HCT116 (cell line): ENCODE data around the gene ADGRL3.

Experiments
- CBX3 ChIP-seq: IDR thresholded peaks from 2 replicates; pipeline ENCODE4 v1.6.1; 2012; ENCODE audit warnings: low read depth
- CEBPB ChIP-seq: IDR thresholded peaks from 2 replicates; pipeline ENCODE4 v1.6.1; 2012; ENCODE audit warnings: low read depth
- EZH2 ChIP-seq: fragments of 200-600 bp; sonication (generic); IDR thresholded peaks from 2 replicates; pipeline ENCODE4 v1.6.1; 2017; ENCODE audit warnings: antibody characterized with exemption, mixed run types
- EZH2phosphoT487 ChIP-seq: fragments of 200-600 bp; IDR thresholded peaks from 2 replicates; pipeline ENCODE4 v1.6.1; 2018; ENCODE audit warnings: antibody characterized with exemption, borderline replicate concordance
- JUND ChIP-seq: IDR thresholded peaks from 2 replicates; pipeline ENCODE4 v1.6.1; 2012
- POLR2A ChIP-seq: IDR thresholded peaks from 2 replicates; pipeline ENCODE4 v1.7.0; 2011; ENCODE audit warnings: borderline replicate concordance; ENCODE audit not compliant: insufficient read depth, insufficient read length; ENCODE audit errors: extremely low read depth
- POLR2AphosphoS5 ChIP-seq: IDR thresholded peaks from 2 replicates; pipeline ENCODE4 v1.6.1; 2011; ENCODE audit warnings: mild to moderate bottlenecking, low read depth, low read length, moderate library complexity
- RAD21 ChIP-seq: IDR thresholded peaks from 2 replicates; pipeline ENCODE4 v1.6.1; 2012; ENCODE audit warnings: low read depth, mild to moderate bottlenecking
- TCF7L2 ChIP-seq: IDR thresholded peaks from 2 replicates; pipeline ENCODE4 v1.7.0; 2011; ENCODE audit warnings: borderline replicate concordance, inconsistent platforms; ENCODE audit not compliant: insufficient read depth, insufficient read length; ENCODE audit errors: extremely low read depth
- YY1 ChIP-seq: IDR thresholded peaks from 2 replicates; pipeline ENCODE4 v1.6.1; 2011; ENCODE audit warnings: low read length, low read depth, moderate library complexity, mild to moderate bottlenecking; ENCODE audit not compliant: insufficient replicate concordance; ENCODE audit errors: extremely low read depth
- ZNF274 ChIP-seq: fragments of 200-500 bp; sonication (Bioruptor generic); IDR thresholded peaks from 2 replicates; pipeline ENCODE4 v1.6.1; 2014; ENCODE audit warnings: mild to moderate bottlenecking, low read depth, low read length, inconsistent platforms
- TF ChIP-seq, protein P1 (sequence below), 3 experiments: fragments of 200-600 bp in 1 of 3; sonication (generic) in 1 of 3; IDR thresholded peaks in 2 of 3; conservative IDR thresholded peaks in 1 of 3; 2 replicates each; pipeline ENCODE4 v1.5.1; 2012 to 2017; ENCODE audit warnings: low read depth in 2 of 3, low read length in 2 of 3, antibody characterized with exemption in 1 of 3, borderline replicate concordance in 1 of 3, control low read depth in 1 of 3, mild to moderate bottlenecking in 1 of 3, mixed read lengths in 1 of 3, mixed run types in 1 of 3, moderate library complexity in 1 of 3; ENCODE audit not compliant: insufficient read depth in 1 of 3
- TF ChIP-seq, protein P2 (sequence below): IDR thresholded peaks from 2 replicates; pipeline ENCODE4 v1.6.1; 2012

DNA sequence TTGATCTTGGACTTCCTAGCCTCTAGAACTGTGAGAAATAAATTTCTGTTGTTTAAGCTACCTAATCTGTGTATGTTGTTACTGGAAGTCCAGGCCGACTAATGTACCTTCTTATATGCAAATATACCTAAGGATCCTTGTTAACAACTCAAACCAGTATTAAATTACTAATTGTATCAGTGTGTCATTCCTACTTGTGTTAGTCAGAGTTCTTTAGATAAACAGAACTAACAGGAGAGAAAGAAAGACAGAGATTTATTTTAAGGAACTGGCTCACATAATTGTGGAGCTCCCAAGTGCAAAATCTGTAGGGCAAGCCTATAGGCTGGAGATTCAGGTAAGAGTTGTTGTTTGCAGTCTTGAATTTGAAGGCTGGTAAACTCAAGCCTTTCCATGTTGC is 120.0 kb downstream of the ADGRL3 start:
- no peak for TF ChIP-seq POLR2A
- TF ChIP-seq, protein P1, sequence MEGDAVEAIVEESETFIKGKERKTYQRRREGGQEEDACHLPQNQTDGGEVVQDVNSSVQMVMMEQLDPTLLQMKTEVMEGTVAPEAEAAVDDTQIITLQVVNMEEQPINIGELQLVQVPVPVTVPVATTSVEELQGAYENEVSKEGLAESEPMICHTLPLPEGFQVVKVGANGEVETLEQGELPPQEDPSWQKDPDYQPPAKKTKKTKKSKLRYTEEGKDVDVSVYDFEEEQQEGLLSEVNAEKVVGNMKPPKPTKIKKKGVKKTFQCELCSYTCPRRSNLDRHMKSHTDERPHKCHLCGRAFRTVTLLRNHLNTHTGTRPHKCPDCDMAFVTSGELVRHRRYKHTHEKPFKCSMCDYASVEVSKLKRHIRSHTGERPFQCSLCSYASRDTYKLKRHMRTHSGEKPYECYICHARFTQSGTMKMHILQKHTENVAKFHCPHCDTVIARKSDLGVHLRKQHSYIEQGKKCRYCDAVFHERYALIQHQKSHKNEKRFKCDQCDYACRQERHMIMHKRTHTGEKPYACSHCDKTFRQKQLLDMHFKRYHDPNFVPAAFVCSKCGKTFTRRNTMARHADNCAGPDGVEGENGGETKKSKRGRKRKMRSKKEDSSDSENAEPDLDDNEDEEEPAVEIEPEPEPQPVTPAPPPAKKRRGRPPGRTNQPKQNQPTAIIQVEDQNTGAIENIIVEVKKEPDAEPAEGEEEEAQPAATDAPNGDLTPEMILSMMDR (IDR thresholded peaks at IDR 0.05 in 2 of 3, conservative IDR thresholded peaks at IDR 0.05 in 1 of 3; ENCODE audit: borderline replicate concordance in 1 of 3, insufficient read depth in 1 of 3, low read depth in 2 of 3, low read length in 2 of 3): no peak
- TF ChIP-seq EZH2phosphoT487: no peak
- TF ChIP-seq EZH2: no peak
- TF ChIP-seq, protein P2, sequence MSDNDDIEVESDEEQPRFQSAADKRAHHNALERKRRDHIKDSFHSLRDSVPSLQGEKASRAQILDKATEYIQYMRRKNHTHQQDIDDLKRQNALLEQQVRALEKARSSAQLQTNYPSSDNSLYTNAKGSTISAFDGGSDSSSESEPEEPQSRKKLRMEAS: no peak
- TF ChIP-seq ZNF274: no peak
- no peak for TF ChIP-seq YY1
- TF ChIP-seq TCF7L2: no peak
- TF ChIP-seq JUND: no peak
- no peak for TF ChIP-seq CBX3
- no peak for TF ChIP-seq RAD21
- no peak for TF ChIP-seq CEBPB
- no peak for TF ChIP-seq POLR2AphosphoS5
